HEK293 (cell line): Measurements from ENCODE around the gene CA6.
"Not testable (repeated sequence)": the region's sequence is repeated elsewhere in the genome, so short reads cannot be mapped to it uniquely, and the experiment has no call there.

ENCODE experiments used
- CTCF ChIA-PET: fragments of 350-600 bp; formaldehyde crosslinking; extraction: SDS; loops from one replicate; lab custom pipeline; 2021; ENCODE audit warnings: antibody characterized with exemption; lab: Yijun Ruan, JAX
- POLR2A ChIA-PET: fragments of 300-600 bp; formaldehyde crosslinking; extraction: SDS; loops from one replicate; lab custom pipeline; 2020; ENCODE audit warnings: antibody characterized with exemption, inconsistent platforms; lab: Yijun Ruan, JAX
- H3K27ac ChIP-seq: fragments of 200-500 bp; sonication (Bioruptor generic); 2 replicates; pipeline ENCODE4 v1.5.1; 2014; ENCODE audit warnings: low read depth, low read length, control low read depth, inconsistent platforms; ENCODE audit errors: extremely low read depth
- H3K36me3 ChIP-seq, 2 experiments: fragments of 200-500 bp in 1 of 2; sonication (Bioruptor generic) in 1 of 2; 1 replicate in 1 of 2; 2 replicates in 1 of 2; pipeline ENCODE4 v1.5.1; 2014 to 2017; ENCODE audit warnings: inconsistent platforms in 2 of 2, low read length in 2 of 2; ENCODE audit not compliant: control insufficient read depth in 2 of 2, insufficient read depth in 1 of 2
- H3K4me1 ChIP-seq: fragments of 200-500 bp; sonication (Bioruptor generic); 2 replicates; pipeline ENCODE4 v1.5.1; 2014; ENCODE audit warnings: mild to moderate bottlenecking, low read length, inconsistent platforms; ENCODE audit not compliant: control insufficient read depth, insufficient read depth
- H3K4me3 ChIP-seq: 2 replicates; pipeline ENCODE4 v1.5.1; 2011; ENCODE audit warnings: low read depth, mild to moderate bottlenecking, control low read depth, low read length, moderate library complexity
- H3K9me3 ChIP-seq: fragments of 200-500 bp; sonication (Bioruptor generic); 2 replicates; pipeline ENCODE4 v1.5.1; 2014; ENCODE audit warnings: low read depth, low read length, inconsistent platforms; ENCODE audit not compliant: control insufficient read depth, insufficient read depth
- GLI4 ChIP-seq: fragments of 450-650 bp; formaldehyde crosslinking; IDR thresholded peaks from 2 replicates; pipeline ENCODE4 v1.5.1; 2016; ENCODE audit warnings: missing biosample characterization, missing genetic modification characterization
- HOXA7 ChIP-seq: sonication (generic); formaldehyde crosslinking; IDR thresholded peaks from 2 replicates; pipeline ENCODE4 v1.8.1; 2022; ENCODE audit warnings: missing genetic modification reagents, borderline replicate concordance
- KLF16 ChIP-seq: fragments of 450-650 bp; formaldehyde crosslinking; IDR thresholded peaks from 2 replicates; pipeline ENCODE4 v1.5.1; 2017; ENCODE audit warnings: missing biosample characterization, missing genetic modification characterization
- SALL2 ChIP-seq: fragments of 450-650 bp; formaldehyde crosslinking; IDR thresholded peaks from 2 replicates; pipeline ENCODE4 v1.5.0; 2017; ENCODE audit warnings: missing biosample characterization, mild to moderate bottlenecking, missing genetic modification characterization, borderline replicate concordance
- ZBTB8A ChIP-seq: fragments of 450-650 bp; formaldehyde crosslinking; IDR thresholded peaks from 2 replicates; pipeline ENCODE4 v1.5.1; 2016; ENCODE audit warnings: missing biosample characterization, missing genetic modification characterization
- ZNF175 ChIP-seq: fragments of 450-650 bp; formaldehyde crosslinking; IDR thresholded peaks from 2 replicates; pipeline ENCODE4 v1.5.1; 2016; ENCODE audit warnings: missing biosample characterization, missing genetic modification characterization
- ZNF248 ChIP-seq: fragments of 450-650 bp; formaldehyde crosslinking; IDR thresholded peaks from 2 replicates; pipeline ENCODE4 v1.5.1; 2017; ENCODE audit warnings: missing biosample characterization, missing genetic modification characterization
- ZNF473 ChIP-seq: fragments of 450-650 bp; formaldehyde crosslinking; IDR thresholded peaks from 2 replicates; pipeline ENCODE4 v1.5.1; 2017; ENCODE audit warnings: missing biosample characterization, missing genetic modification characterization
- ZNF544 ChIP-seq: fragments of 450-650 bp; formaldehyde crosslinking; IDR thresholded peaks from 2 replicates; pipeline ENCODE4 v1.5.0; 2017; ENCODE audit warnings: missing biosample characterization, missing genetic modification characterization
- ZNF560 ChIP-seq: fragments of 450-650 bp; formaldehyde crosslinking; IDR thresholded peaks from 2 replicates; pipeline ENCODE4 v1.5.1; 2017; ENCODE audit warnings: missing biosample characterization, missing genetic modification characterization, borderline replicate concordance
- ZNF600 ChIP-seq: fragments of 450-650 bp; formaldehyde crosslinking; IDR thresholded peaks from 2 replicates; pipeline ENCODE4 v1.5.1; 2016; ENCODE audit warnings: missing biosample characterization, missing genetic modification characterization
- ZNF76 ChIP-seq: fragments of 450-650 bp; formaldehyde crosslinking; IDR thresholded peaks from 2 replicates; pipeline ENCODE4; 2016; ENCODE audit warnings: low read depth, missing biosample characterization, missing genetic modification characterization, borderline replicate concordance
- ZNF785 ChIP-seq: fragments of 450-650 bp; formaldehyde crosslinking; IDR thresholded peaks from 2 replicates; pipeline ENCODE4 v1.5.1; 2016; ENCODE audit warnings: missing biosample characterization, missing genetic modification characterization
- ZSCAN23 ChIP-seq: fragments of 450-650 bp; formaldehyde crosslinking; IDR thresholded peaks from 2 replicates; pipeline ENCODE4 v1.5.1; 2016; ENCODE audit warnings: missing biosample characterization, missing genetic modification characterization
- TF ChIP-seq, protein P1 (sequence below): fragments of 450-650 bp; formaldehyde crosslinking; IDR thresholded peaks from 2 replicates; pipeline ENCODE4 v1.5.1; 2017; ENCODE audit warnings: missing biosample characterization, missing genetic modification characterization
- TF ChIP-seq, protein P2 (sequence below): IDR thresholded peaks from 2 replicates; pipeline ENCODE4 v1.6.1; 2011; ENCODE audit warnings: mild to moderate bottlenecking, low read depth, low read length, borderline replicate concordance
- TF ChIP-seq, protein P3 (sequence below): fragments of 450-650 bp; formaldehyde crosslinking; IDR thresholded peaks from 2 replicates; pipeline ENCODE4 v1.5.1; 2016; ENCODE audit warnings: missing biosample characterization, missing genetic modification characterization, borderline replicate concordance
- TF ChIP-seq, protein P4 (sequence below): fragments of 450-650 bp; formaldehyde crosslinking; IDR thresholded peaks from 2 replicates; pipeline ENCODE4 v1.5.1; 2016; ENCODE audit warnings: missing biosample characterization, missing genetic modification characterization
- TF ChIP-seq, protein P5 (sequence below): fragments of 450-650 bp; formaldehyde crosslinking; IDR thresholded peaks from 2 replicates; pipeline ENCODE4 v1.5.1; 2016; ENCODE audit warnings: missing biosample characterization, missing genetic modification characterization
- TF ChIP-seq, protein P6 (sequence below): fragments of 450-650 bp; formaldehyde crosslinking; IDR thresholded peaks from 2 replicates; pipeline ENCODE4 v1.5.1; 2016; ENCODE audit warnings: missing biosample characterization, missing genetic modification characterization, borderline replicate concordance

CA6 gene

DNA sequence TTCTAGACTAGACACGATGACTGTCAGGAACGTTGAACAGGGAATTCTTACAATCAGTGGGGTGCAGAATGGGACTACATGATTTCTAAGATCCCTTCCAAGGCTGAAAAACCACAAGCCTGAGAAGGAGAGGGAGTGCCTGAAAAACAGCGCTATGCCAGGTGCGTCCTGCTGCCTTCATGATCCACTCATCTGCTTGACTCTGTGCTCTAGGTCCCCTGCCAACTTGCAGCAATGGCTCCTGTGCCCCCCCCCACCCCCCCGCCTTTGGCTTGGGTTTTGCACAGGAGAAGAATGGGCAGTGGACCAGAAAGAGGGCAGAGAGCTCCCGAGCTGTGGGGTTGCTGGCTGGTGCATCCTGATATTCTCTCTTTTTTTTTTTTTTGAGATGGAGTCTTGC is 74.6 kb downstream of the CA6 start:
- no peaks in the 10 kb centered on the region for H3K36me3 ChIP-seq
- no peaks in the 10 kb centered on the region for H3K4me1 ChIP-seq
- TF ChIP-seq, protein P1, sequence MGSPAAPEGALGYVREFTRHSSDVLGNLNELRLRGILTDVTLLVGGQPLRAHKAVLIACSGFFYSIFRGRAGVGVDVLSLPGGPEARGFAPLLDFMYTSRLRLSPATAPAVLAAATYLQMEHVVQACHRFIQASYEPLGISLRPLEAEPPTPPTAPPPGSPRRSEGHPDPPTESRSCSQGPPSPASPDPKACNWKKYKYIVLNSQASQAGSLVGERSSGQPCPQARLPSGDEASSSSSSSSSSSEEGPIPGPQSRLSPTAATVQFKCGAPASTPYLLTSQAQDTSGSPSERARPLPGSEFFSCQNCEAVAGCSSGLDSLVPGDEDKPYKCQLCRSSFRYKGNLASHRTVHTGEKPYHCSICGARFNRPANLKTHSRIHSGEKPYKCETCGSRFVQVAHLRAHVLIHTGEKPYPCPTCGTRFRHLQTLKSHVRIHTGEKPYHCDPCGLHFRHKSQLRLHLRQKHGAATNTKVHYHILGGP = no peak
- TF ChIP-seq ZNF473 (tag by site-specific recombination) = no peak
- no peak for TF ChIP-seq KLF16
- TF ChIP-seq, protein P2, sequence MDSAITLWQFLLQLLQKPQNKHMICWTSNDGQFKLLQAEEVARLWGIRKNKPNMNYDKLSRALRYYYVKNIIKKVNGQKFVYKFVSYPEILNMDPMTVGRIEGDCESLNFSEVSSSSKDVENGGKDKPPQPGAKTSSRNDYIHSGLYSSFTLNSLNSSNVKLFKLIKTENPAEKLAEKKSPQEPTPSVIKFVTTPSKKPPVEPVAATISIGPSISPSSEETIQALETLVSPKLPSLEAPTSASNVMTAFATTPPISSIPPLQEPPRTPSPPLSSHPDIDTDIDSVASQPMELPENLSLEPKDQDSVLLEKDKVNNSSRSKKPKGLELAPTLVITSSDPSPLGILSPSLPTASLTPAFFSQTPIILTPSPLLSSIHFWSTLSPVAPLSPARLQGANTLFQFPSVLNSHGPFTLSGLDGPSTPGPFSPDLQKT = no peak
- TF ChIP-seq, protein P3, sequence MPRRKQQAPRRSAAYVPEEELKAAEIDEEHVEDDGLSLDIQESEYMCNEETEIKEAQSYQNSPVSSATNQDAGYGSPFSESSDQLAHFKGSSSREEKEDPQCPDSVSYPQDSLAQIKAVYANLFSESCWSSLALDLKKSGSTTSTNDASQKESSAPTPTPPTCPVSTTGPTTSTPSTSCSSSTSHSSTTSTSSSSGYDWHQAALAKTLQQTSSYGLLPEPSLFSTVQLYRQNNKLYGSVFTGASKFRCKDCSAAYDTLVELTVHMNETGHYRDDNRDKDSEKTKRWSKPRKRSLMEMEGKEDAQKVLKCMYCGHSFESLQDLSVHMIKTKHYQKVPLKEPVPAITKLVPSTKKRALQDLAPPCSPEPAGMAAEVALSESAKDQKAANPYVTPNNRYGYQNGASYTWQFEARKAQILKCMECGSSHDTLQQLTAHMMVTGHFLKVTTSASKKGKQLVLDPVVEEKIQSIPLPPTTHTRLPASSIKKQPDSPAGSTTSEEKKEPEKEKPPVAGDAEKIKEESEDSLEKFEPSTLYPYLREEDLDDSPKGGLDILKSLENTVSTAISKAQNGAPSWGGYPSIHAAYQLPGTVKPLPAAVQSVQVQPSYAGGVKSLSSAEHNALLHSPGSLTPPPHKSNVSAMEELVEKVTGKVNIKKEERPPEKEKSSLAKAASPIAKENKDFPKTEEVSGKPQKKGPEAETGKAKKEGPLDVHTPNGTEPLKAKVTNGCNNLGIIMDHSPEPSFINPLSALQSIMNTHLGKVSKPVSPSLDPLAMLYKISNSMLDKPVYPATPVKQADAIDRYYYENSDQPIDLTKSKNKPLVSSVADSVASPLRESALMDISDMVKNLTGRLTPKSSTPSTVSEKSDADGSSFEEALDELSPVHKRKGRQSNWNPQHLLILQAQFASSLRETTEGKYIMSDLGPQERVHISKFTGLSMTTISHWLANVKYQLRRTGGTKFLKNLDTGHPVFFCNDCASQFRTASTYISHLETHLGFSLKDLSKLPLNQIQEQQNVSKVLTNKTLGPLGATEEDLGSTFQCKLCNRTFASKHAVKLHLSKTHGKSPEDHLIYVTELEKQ (tag by site-specific recombination) = no peak
- TF ChIP-seq, protein P4, sequence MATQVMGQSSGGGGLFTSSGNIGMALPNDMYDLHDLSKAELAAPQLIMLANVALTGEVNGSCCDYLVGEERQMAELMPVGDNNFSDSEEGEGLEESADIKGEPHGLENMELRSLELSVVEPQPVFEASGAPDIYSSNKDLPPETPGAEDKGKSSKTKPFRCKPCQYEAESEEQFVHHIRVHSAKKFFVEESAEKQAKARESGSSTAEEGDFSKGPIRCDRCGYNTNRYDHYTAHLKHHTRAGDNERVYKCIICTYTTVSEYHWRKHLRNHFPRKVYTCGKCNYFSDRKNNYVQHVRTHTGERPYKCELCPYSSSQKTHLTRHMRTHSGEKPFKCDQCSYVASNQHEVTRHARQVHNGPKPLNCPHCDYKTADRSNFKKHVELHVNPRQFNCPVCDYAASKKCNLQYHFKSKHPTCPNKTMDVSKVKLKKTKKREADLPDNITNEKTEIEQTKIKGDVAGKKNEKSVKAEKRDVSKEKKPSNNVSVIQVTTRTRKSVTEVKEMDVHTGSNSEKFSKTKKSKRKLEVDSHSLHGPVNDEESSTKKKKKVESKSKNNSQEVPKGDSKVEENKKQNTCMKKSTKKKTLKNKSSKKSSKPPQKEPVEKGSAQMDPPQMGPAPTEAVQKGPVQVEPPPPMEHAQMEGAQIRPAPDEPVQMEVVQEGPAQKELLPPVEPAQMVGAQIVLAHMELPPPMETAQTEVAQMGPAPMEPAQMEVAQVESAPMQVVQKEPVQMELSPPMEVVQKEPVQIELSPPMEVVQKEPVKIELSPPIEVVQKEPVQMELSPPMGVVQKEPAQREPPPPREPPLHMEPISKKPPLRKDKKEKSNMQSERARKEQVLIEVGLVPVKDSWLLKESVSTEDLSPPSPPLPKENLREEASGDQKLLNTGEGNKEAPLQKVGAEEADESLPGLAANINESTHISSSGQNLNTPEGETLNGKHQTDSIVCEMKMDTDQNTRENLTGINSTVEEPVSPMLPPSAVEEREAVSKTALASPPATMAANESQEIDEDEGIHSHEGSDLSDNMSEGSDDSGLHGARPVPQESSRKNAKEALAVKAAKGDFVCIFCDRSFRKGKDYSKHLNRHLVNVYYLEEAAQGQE (tag by site-specific recombination) = no peak
- TF ChIP-seq ZBTB8A = no peak
- no peak for TF ChIP-seq SALL2 (tag by site-specific recombination)
- TF ChIP-seq ZNF560 (tag by site-specific recombination) = no peak
- TF ChIP-seq ZNF544 (tag by site-specific recombination) = no peak
- no peak for TF ChIP-seq GLI4
- TF ChIP-seq ZNF248 (tag by site-specific recombination) = no peak
- no peak for TF ChIP-seq ZNF175
- TF ChIP-seq ZNF785 (tag by site-specific recombination) = no peak
- no peak for TF ChIP-seq ZSCAN23 (tag by site-specific recombination)
- TF ChIP-seq, protein P5, sequence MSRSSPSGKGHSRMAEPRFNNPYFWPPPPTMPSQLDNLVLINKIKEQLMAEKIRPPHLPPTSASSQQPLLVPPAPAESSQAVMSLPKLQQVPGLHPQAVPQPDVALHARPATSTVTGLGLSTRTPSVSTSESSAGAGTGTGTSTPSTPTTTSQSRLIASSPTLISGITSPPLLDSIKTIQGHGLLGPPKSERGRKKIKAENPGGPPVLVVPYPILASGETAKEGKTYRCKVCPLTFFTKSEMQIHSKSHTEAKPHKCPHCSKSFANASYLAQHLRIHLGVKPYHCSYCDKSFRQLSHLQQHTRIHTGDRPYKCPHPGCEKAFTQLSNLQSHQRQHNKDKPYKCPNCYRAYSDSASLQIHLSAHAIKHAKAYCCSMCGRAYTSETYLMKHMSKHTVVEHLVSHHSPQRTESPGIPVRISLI (tag by site-specific recombination) = no peak
- TF ChIP-seq HOXA7 = no peak
- no peak for TF ChIP-seq ZNF76 (tag by site-specific recombination)
- no peak for TF ChIP-seq ZNF600 (tag by site-specific recombination)
- TF ChIP-seq, protein P6, sequence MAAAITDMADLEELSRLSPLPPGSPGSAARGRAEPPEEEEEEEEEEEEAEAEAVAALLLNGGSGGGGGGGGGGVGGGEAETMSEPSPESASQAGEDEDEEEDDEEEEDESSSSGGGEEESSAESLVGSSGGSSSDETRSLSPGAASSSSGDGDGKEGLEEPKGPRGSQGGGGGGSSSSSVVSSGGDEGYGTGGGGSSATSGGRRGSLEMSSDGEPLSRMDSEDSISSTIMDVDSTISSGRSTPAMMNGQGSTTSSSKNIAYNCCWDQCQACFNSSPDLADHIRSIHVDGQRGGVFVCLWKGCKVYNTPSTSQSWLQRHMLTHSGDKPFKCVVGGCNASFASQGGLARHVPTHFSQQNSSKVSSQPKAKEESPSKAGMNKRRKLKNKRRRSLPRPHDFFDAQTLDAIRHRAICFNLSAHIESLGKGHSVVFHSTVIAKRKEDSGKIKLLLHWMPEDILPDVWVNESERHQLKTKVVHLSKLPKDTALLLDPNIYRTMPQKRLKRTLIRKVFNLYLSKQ = no peak
- TF ChIP-seq, all 188 proteins: peak for 0
- Histone ChIP-seq H3K9me3 (no peaks in the 10 kb centered on the region), H3K27ac (no peak overlapping the region), H3K4me3 (no peak overlapping the region)
- ChIA-PET CTCF (interaction anchor here (0.6 to 1.8 kb wide), 3 partner anchors 15 to 1118 kb away, joined by 3 to 8 read pairs (median 4); no protein-coding TSS in a partner anchor), POLR2A (no interaction called here)

DNA sequence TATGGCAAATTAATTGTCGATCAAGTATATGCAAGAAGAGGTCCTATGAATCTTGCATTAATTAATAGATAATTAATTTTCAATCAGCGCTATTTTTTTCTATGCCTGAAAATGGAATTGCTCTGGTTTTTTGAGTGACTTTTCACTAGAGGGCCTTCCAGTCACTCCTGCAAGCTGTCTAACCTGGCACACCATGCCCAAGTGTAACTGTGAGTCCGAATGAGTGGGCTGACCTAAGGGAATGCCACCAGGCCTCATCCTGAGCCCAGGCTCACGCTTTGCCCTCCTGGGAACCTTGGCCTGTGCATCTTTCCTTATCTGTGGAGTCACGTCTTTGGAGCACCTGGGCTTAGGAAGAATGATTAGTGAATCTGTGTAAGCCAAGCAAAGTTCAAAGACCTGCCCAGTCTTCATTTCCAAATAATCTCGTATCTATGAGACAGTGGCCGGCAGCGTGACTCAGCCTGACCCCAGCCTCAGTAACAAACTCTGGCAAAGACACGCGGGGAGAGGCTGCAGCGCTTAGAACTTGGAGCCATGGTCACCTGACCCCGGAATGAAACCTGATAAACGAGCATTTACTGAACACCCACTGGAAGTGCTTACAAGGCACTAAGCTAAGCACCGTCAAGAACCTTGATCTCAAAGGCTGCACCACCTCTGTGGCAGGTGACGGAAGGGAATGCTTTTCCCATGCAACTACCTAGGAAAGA is 76.5 kb downstream of the CA6 start:
- H3K4me1 ChIP-seq, H3K27ac ChIP-seq, H3K36me3 ChIP-seq, POLR2A ChIA-PET, H3K4me3 ChIP-seq, H3K9me3 ChIP-seq: not testable (repeated sequence)
- CTCF ChIA-PET = interaction anchor here (0.6 to 2.3 kb wide), 2 partner anchors 17 to 60 kb away, joined by 3 to 9 read pairs; no protein-coding TSS in a partner anchor
